GM23338 (cell line): ENCODE measurements around the gene UPF2.

Experiments used
- CREB1 ChIP-seq: fragments of 250-450 bp; sonication (Bioruptor Pico); IDR thresholded peaks from 2 replicates; pipeline ENCODE4 v1.5.0; 2020; ENCODE audit warnings: low read depth, mild to moderate bottlenecking, moderate library complexity
- EZH2 ChIP-seq: fragments of 200-600 bp; sonication (generic); IDR thresholded peaks from one replicate; pipeline ENCODE4 v1.8.0; 2017; ENCODE audit warnings: antibody characterized with exemption, mild to moderate bottlenecking, low read depth; ENCODE audit not compliant: unreplicated experiment
- EZH2phosphoT487 ChIP-seq: fragments of 200-600 bp; sonication (generic); IDR thresholded peaks from one replicate; pipeline ENCODE4 v1.8.1; 2018; ENCODE audit warnings: antibody characterized with exemption; ENCODE audit not compliant: unreplicated experiment
- POLR2AphosphoS5 ChIP-seq: IDR thresholded peaks from 2 replicates; pipeline ENCODE4 v1.6.1; 2016; ENCODE audit warnings: antibody characterized with exemption, low read depth
- TF ChIP-seq, protein P1 (sequence below), 2 experiments: fragments of 200-600 bp in 1 of 2; sonication (generic) in 1 of 2; conservative IDR thresholded peaks; 2 replicates each; pipeline versions ENCODE4 v1.5.1 to v1.6.1; 2016 to 2017; ENCODE audit warnings: antibody characterized with exemption in 2 of 2, low read depth in 2 of 2, mild to moderate bottlenecking in 2 of 2, moderate library complexity in 1 of 2
- TF ChIP-seq, protein P2 (sequence below): IDR thresholded peaks from one replicate; pipeline ENCODE4 v1.6.1; 2018; ENCODE audit warnings: antibody characterized with exemption; ENCODE audit not compliant: unreplicated experiment
- TF ChIP-seq, protein P3 (sequence below): IDR thresholded peaks from 2 replicates; pipeline ENCODE4 v1.6.1; 2016; ENCODE audit warnings: antibody characterized with exemption

DNA sequence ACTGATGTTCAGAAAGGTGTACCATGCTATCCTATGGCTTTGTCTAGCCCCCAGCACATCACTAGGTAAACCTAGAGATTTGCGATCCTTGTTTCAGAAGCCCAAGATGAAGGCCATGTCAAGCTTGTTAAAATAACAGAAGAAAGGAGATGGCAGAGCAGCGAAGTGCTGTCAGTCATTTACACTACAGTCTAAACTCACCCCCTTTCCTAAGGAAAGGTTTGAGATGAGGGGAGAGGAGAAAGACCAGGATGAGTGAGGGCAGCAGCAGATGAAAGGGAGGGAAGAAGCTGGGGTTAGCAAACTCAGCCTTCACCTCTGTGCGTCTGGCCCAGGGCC is 144.6 kb downstream of the UPF2 start:
- TF ChIP-seq, protein P1, sequence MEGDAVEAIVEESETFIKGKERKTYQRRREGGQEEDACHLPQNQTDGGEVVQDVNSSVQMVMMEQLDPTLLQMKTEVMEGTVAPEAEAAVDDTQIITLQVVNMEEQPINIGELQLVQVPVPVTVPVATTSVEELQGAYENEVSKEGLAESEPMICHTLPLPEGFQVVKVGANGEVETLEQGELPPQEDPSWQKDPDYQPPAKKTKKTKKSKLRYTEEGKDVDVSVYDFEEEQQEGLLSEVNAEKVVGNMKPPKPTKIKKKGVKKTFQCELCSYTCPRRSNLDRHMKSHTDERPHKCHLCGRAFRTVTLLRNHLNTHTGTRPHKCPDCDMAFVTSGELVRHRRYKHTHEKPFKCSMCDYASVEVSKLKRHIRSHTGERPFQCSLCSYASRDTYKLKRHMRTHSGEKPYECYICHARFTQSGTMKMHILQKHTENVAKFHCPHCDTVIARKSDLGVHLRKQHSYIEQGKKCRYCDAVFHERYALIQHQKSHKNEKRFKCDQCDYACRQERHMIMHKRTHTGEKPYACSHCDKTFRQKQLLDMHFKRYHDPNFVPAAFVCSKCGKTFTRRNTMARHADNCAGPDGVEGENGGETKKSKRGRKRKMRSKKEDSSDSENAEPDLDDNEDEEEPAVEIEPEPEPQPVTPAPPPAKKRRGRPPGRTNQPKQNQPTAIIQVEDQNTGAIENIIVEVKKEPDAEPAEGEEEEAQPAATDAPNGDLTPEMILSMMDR (conservative IDR thresholded peaks at IDR 0.05; ENCODE audit: low read depth in 2 of 2), result no peak
- no peak for TF ChIP-seq EZH2
- TF ChIP-seq CREB1 (CRISPR knock-in tag), result no peak
- no peak for TF ChIP-seq EZH2phosphoT487
- TF ChIP-seq, protein P2, sequence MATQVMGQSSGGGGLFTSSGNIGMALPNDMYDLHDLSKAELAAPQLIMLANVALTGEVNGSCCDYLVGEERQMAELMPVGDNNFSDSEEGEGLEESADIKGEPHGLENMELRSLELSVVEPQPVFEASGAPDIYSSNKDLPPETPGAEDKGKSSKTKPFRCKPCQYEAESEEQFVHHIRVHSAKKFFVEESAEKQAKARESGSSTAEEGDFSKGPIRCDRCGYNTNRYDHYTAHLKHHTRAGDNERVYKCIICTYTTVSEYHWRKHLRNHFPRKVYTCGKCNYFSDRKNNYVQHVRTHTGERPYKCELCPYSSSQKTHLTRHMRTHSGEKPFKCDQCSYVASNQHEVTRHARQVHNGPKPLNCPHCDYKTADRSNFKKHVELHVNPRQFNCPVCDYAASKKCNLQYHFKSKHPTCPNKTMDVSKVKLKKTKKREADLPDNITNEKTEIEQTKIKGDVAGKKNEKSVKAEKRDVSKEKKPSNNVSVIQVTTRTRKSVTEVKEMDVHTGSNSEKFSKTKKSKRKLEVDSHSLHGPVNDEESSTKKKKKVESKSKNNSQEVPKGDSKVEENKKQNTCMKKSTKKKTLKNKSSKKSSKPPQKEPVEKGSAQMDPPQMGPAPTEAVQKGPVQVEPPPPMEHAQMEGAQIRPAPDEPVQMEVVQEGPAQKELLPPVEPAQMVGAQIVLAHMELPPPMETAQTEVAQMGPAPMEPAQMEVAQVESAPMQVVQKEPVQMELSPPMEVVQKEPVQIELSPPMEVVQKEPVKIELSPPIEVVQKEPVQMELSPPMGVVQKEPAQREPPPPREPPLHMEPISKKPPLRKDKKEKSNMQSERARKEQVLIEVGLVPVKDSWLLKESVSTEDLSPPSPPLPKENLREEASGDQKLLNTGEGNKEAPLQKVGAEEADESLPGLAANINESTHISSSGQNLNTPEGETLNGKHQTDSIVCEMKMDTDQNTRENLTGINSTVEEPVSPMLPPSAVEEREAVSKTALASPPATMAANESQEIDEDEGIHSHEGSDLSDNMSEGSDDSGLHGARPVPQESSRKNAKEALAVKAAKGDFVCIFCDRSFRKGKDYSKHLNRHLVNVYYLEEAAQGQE, result no peak
- TF ChIP-seq, protein P3, sequence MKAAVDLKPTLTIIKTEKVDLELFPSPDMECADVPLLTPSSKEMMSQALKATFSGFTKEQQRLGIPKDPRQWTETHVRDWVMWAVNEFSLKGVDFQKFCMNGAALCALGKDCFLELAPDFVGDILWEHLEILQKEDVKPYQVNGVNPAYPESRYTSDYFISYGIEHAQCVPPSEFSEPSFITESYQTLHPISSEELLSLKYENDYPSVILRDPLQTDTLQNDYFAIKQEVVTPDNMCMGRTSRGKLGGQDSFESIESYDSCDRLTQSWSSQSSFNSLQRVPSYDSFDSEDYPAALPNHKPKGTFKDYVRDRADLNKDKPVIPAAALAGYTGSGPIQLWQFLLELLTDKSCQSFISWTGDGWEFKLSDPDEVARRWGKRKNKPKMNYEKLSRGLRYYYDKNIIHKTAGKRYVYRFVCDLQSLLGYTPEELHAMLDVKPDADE, result no peak
- TF ChIP-seq POLR2AphosphoS5, result no peak
